ENCODE measurements around the gene ASTE1. TPM values are rescaled to one million over a fixed set of nuclear protein-coding genes. Genes with fewer than 3 reads are reported as not detected.

ASTE1 gene
- total RNA-seq, 1 donor from 2014 or later, result 11.4 TPM

DNA sequence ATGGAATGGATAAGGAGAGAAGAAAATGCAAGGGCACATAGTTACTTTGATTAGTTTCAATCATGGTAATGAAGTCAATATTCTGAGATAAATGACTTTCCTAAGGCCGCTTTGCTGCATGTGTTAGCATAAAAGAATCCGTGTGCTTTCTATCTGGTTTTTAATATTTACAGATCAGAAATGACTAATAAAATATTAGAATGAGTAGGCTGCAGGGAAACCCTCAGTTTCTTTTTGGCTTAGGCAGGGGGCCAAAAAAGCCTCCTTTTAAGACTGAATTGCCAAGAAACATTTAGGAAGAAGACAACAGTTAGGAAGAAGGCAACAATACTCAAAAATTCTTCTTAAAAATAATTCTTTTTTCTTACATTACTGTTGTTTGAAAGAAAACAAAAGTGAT is 11.7 kb upstream of the ASTE1 start:
- H3K4me1 Mint-ChIP-seq, result no peaks in the 10 kb centered on the region
- H3K9me3 Mint-ChIP-seq, result peaks cover 3% of the 10 kb centered on the region
- no peak for TF ChIP-seq CTCF (conservative IDR thresholded peaks at IDR 0.05)
- H3K36me3 Mint-ChIP-seq (ENCODE audit: low read depth), result peaks cover 10% of the 10 kb centered on the region
- no peak overlapping the region for H3K4me3 Mint-ChIP-seq
- DNase-seq (ENCODE audit: low read depth, low spot score), result no peak
- no peak overlapping the region for H3K27ac Mint-ChIP-seq (ENCODE audit: unreplicated experiment)
- no peaks in the 10 kb centered on the region for H3K27me3 Mint-ChIP-seq (ENCODE audit: low read depth)

- peaks cover 3% of the 10 kb centered on the region for H3K9me3 Mint-ChIP-seq
- no peaks in the 10 kb centered on the region for H3K27me3 Mint-ChIP-seq (ENCODE audit: low read depth)
- H3K27ac Mint-ChIP-seq (ENCODE audit: unreplicated experiment), result no peak overlapping the region
- no peaks in the 10 kb centered on the region for H3K4me1 Mint-ChIP-seq
- DNase-seq (ENCODE audit: low read depth, low spot score), result no peak
- peaks cover 10% of the 10 kb centered on the region for H3K36me3 Mint-ChIP-seq (ENCODE audit: low read depth)
- TF ChIP-seq CTCF (conservative IDR thresholded peaks at IDR 0.05), result no peak
- no peak overlapping the region for H3K4me3 Mint-ChIP-seq
Observed at GRCh38 chr3:131036986-131037385, 10.4 kb upstream of the ASTE1 start.

- no peak for DNase-seq (ENCODE audit: low read depth, low spot score)
- Mint-ChIP-seq H3K4me1 (no peaks in the 10 kb centered on the region), H3K36me3 (ENCODE audit: low read depth) (peaks cover 5% of the 10 kb centered on the region), H3K27ac (ENCODE audit: unreplicated experiment) (peak overlapping the region; percentile 84), H3K4me3 (no peak overlapping the region), H3K9me3 (peaks cover under 1% of the 10 kb centered on the region), H3K27me3 (ENCODE audit: low read depth) (no peaks in the 10 kb centered on the region)
- no peak for TF ChIP-seq CTCF (conservative IDR thresholded peaks at IDR 0.05)
Observed at GRCh38 chr3:131036200-131036816, 9.7 kb upstream of the ASTE1 start.

DNA sequence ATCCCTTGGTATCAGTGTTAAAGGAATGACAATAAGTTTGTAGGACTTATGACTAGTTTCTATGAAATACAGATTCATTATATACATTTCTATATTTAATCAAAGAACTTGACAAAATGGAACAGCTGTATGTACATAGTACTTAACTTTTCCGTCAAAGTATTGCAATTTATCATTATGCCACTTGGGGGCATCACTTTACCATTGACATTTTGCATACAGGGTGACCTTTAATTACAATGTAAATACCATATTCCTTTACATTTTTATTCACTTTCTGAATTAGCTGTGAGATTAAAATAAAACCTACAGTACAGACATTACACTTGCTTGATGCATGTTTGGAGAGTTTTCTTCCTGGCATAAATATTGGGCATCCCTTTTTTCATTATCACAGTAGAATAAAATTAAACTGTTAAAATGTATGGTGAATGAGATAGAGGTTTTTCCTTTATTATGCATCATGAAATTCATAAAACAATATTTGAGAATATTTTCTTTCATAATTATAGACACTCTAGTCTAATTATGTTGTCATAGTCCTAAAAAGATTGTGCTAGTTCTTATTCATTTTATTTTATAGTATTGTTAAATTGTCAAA is 7.0 kb upstream of the ASTE1 start:
- Mint-ChIP-seq H3K9me3 (no peaks in the 10 kb centered on the region), H3K27me3 (ENCODE audit: low read depth) (no peaks in the 10 kb centered on the region), H3K36me3 (ENCODE audit: low read depth) (peaks cover 3% of the 10 kb centered on the region), H3K4me1 (no peaks in the 10 kb centered on the region), H3K27ac (ENCODE audit: unreplicated experiment) (no peak overlapping the region), H3K4me3 (no peak overlapping the region)
- peak; percentile 37 for DNase-seq (ENCODE audit: low read depth, low spot score)
- TF ChIP-seq CTCF (conservative IDR thresholded peaks at IDR 0.05), result peak; percentile 79

DNA sequence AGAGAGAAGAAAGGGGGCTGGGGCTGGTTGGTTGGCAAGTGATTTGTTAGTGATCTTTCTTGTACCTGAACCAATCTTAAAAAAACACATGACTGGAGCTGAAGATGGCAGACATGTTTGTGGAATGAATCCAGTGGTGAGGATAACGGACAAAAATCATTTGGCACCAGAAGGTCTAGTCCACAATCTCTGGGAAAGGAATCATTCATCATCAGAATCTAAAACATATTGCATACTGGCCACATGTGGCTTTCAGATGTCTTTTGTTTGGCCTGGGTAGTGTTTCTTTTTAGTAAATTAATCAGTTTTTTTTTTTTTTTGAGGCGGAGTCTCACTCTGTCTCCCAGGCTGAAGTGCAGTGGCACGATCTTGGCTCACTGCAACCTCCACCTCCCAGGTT is 5.0 kb upstream of the ASTE1 start:
- peaks cover 3% of the 10 kb centered on the region for H3K36me3 Mint-ChIP-seq (ENCODE audit: low read depth)
- no peaks in the 10 kb centered on the region for H3K9me3 Mint-ChIP-seq
- no peaks in the 10 kb centered on the region for H3K27me3 Mint-ChIP-seq (ENCODE audit: low read depth)
- no peak overlapping the region for H3K4me3 Mint-ChIP-seq
- no peak for TF ChIP-seq CTCF (conservative IDR thresholded peaks at IDR 0.05)
- no peak overlapping the region for H3K27ac Mint-ChIP-seq (ENCODE audit: unreplicated experiment)
- DNase-seq (ENCODE audit: low read depth, low spot score), result no peak
- peaks cover 7% of the 10 kb centered on the region for H3K4me1 Mint-ChIP-seq

All from neural crest cell (in vitro differentiated cells).